ENCODE data around the gene MPP3. TPM values are rescaled to one million over a fixed set of nuclear protein-coding genes. Genes with fewer than 3 reads are reported as not detected.

Gene MPP3
- total and polyA plus RNA-seq, 9 of the 15 experiments (the other 6 are each of a cell fraction or from before 2014, with no cell fraction given) = 0.41 to 10.4 (median 4.5) TPM

DNA sequence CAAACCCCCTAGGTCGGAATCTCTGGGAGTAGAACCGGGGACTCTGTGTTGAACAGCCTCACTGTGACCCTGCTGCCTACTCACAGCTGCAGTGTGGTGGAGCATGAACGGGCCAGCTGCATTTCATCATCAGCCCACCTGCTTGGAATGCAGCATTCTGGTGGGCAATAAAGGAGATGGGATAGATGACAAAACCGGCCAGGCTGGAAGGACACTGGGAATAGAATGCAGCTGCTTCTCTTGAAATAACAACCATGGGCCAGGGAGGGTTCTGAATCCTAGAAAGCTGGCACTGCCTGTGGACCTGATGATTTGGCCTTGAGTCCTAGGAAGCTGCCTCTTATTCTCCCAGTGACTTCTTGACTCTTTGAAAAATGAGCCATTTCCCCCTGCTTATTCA, 29.2 kb downstream of the MPP3 start:
- FAIRE-seq = no peak
- H3K27ac ChIP-seq (ENCODE audit: extremely low read depth, low read depth, low read length) = no peak overlapping the region

More for the DNA sequence above, 29.2 kb downstream of the MPP3 start:
- H4K20me1 ChIP-seq (replicated peaks; ENCODE audit: control insufficient read depth, insufficient read depth, low read length) = no peaks in the 10 kb centered on the region
- no peak for TF ChIP-seq CHD4 (IDR thresholded peaks at IDR 0.05; ENCODE audit: insufficient read depth, insufficient replicate concordance, low read depth, low read length, poor library complexity, severe bottlenecking)
- TF ChIP-seq, protein P1, sequence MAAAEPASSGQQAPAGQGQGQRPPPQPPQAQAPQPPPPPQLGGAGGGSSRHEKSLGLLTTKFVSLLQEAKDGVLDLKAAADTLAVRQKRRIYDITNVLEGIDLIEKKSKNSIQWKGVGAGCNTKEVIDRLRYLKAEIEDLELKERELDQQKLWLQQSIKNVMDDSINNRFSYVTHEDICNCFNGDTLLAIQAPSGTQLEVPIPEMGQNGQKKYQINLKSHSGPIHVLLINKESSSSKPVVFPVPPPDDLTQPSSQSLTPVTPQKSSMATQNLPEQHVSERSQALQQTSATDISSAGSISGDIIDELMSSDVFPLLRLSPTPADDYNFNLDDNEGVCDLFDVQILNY (CRISPR knock-in tag; IDR thresholded peaks at IDR 0.05) = no peak
- no peak for TF ChIP-seq TAF9B (IDR thresholded peaks at IDR 0.05; ENCODE audit: partially characterized antibody)
- TF ChIP-seq ZKSCAN3 (CRISPR knock-in tag; IDR thresholded peaks at IDR 0.05) = no peak
- TF ChIP-seq BRD9 (IDR thresholded peaks at IDR 0.05; ENCODE audit: low read depth, partially characterized antibody) = no peak
- no peak for TF ChIP-seq ETS2 (tag; IDR thresholded peaks at IDR 0.05; ENCODE audit: borderline replicate concordance, poor library complexity, severe bottlenecking)
- no peak for TF ChIP-seq ARID3A (IDR thresholded peaks at IDR 0.05; ENCODE audit: borderline replicate concordance, low read depth, low read length)
- TF ChIP-seq RBM34 (IDR thresholded peaks at IDR 0.05; ENCODE audit: borderline replicate concordance, insufficient read depth, low read length) = no peak
- TF ChIP-seq THAP12 (CRISPR knock-in tag; IDR thresholded peaks at IDR 0.05) = no peak
- H3K4me3 ChIP-seq = no peak overlapping the region
- no peaks in the 10 kb centered on the region for H3K9me3 ChIP-seq (replicated peaks; ENCODE audit: control insufficient read depth, insufficient read depth, low read depth, low read length)
- ATAC-seq = no peak
- no peaks in the 10 kb centered on the region for H3K9me1 ChIP-seq (ENCODE audit: control insufficient read depth, insufficient read depth, low read length)
- POLR2A ChIA-PET = no interaction called here
- no peak overlapping the region for H3K9ac ChIP-seq (ENCODE audit: insufficient read depth in 1 of 2, low read depth in 2 of 2, low read length in 2 of 2)
- in situ Hi-C loops (cut with MboI) (no loop called here), intact Hi-C loops (cut with micrococcal nuclease) (no loop called here)
- no TSS peak for BruUV-seq (replicated peaks)
- H3K4me2 ChIP-seq (ENCODE audit: insufficient read depth, low read length) = no peak overlapping the region
- DNase-seq (ENCODE audit: extremely low read depth in 1 of 4, low spot score in 3 of 4) = no peak
- H3K79me2 ChIP-seq (ENCODE audit: control insufficient read depth, insufficient read depth, low read length) = no peaks in the 10 kb centered on the region
- CTCF ChIA-PET (ENCODE audit: low intra/inter-chr PET ratio) = no interaction called here
- peaks cover 4% of the 10 kb centered on the region; the same call in 1 of the 3 replicates for H3K36me3 ChIP-seq (ENCODE audit: control insufficient read depth, insufficient read depth, low read length)
- WGBS (ENCODE audit: insufficient coverage, low coverage, missing lambda C conversion rate) = 15% methylated on average over 4 of the region's 4 CpGs
- no peaks in the 10 kb centered on the region for H3K4me1 ChIP-seq (replicated peaks in 1 of 2; ENCODE audit: control insufficient read depth in 2 of 2, insufficient read depth in 2 of 2, low read length in 2 of 2)
- no peak overlapping the region for H2AFZ ChIP-seq (ENCODE audit: low read depth, low read length)
- H3K27me3 ChIP-seq (ENCODE audit: control insufficient read depth in 2 of 2, insufficient read depth in 2 of 2, low read length in 2 of 2) = peaks cover 0 to 5% of the 10 kb centered on the region in 2 experiments; a peak in 1 of 5 replicates

All from K562 (cell line).